ENCODE results near the gene NCOA3.

Gene NCOA3

DNA sequence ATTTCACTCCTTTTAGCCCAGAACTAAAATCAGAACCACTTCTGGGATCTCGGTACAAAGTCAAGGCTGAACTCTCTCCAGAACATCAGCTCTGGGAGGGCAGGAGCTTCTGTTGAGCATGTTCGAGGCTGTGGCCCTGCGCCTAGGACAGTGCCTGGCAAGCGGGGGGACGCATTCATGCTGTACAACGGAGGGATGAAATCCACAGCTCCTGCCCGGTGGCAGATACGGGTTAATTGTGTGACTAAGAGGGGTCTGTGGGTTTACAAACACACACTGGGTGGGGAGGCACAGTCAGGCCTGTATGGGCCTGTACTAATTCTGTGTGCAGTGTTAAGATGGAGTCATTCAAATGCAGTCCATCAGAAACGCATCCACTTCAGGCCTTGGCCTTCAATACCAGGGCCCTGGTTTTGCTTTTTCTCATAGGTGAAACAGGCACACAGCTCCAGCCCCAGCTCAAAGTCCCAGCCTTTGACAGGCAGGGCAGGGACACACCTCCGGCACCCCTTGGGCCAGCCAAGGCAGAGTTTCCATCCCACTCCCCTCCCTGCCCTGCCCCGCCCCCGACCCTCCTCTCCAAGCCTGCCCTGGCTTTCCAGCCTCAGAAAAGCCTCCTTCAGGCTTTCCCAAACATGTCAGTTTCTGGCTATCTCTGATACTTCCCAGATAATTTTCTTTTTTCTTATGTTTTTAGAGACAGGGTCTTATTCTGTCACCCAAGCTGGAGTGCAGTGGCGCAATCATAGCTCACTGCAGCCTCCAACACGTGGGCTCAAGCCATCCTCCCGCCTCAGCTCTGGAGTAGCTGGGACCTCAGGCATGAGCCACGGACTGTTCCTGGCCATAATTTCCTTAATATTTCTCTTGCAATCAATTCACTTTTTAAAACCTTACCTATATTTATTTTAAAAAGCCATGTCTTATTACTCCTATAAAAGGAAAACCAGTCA lies 173.8 kb downstream of the NCOA3 start:
- Histone ChIP-seq H3K9ac (no peak overlapping the region), H3K4me1 (peaks cover 13% of the 10 kb centered on the region), H3K9me3 (no peaks in the 10 kb centered on the region), H3K27ac (no peak overlapping the region), H3K4me3 (no peak overlapping the region), H3K27me3 (no peaks in the 10 kb centered on the region), H4K20me1 (no peaks in the 10 kb centered on the region), H3K4me2 (no peak overlapping the region), H3K36me3 (no peaks in the 10 kb centered on the region)
- TF ChIP-seq Cebpa-rat (IDR thresholded peaks at IDR 0.05): no peak

DNA sequence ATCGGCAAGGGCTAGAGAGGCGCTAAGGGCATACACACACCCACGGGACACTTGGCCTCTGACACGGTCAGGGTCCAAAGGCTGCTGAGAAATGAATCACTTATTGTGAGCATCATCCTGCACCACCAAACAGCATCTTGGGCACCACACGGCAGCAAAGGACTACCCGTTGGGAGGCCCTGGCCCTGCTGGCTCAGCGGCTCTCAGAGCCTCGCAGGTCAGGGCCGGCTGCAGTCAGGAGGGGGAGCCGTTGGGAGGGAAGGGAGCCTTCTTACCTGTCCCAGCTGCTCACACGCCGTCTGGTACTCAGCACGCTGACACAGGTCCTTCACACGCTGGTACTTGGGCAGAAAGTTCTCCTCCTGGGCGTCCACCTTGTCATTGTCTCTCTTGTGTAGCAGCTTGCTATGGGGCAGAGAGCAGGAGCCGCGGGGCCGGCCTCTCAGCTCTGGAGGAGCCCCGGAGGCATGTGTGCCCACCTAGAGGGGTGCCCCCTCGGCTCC lies 174.6 kb downstream of the NCOA3 start:
- Histone ChIP-seq H3K9ac (no peak overlapping the region), H3K9me3 (no peaks in the 10 kb centered on the region), H3K4me2 (no peak overlapping the region), H3K27ac (no peak overlapping the region), H3K4me1 (peaks cover 14% of the 10 kb centered on the region), H4K20me1 (no peaks in the 10 kb centered on the region), H3K4me3 (no peak overlapping the region), H3K36me3 (no peaks in the 10 kb centered on the region), H3K27me3 (no peaks in the 10 kb centered on the region)
- no peak for TF ChIP-seq Cebpa-rat (IDR thresholded peaks at IDR 0.05)

DNA sequence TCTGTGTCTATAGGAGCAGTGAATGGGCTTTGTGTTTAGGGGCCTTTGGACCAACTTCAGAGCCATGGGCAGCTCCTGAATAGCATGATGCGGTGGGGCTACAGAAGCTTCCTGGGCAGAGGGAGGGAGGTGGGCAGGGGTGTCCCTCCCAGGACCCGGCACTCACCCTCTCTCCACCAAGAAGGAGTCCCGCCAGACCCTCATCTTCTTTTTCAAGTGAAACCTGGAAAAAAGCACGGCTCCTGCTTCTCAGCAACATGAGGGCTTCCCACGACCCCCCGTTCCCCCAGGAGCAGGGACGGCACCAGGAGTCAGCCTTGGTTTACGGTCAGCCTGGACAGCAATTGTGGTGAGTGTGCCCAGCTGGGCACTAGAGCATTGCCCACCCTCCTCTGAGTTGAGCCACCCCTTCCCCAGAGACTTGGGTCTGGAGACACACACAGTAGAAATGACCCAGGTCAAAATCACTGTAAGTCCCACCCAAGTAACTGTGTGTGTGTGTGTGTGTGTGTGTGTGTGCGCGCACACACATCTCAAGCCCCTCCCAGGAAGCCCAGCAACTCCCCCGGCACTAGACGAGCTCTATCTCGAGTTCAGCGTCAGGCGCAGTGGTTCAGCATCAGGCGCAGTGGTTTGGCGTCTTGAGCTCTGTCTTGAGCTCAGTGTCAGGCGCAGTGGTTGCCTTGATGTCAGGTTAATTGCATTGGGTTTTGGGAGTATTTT lies 175.4 kb downstream of the NCOA3 start:
- no peak overlapping the region for H3K9ac ChIP-seq
- H3K4me3 ChIP-seq: no peak overlapping the region
- no peak for TF ChIP-seq Cebpa-rat (IDR thresholded peaks at IDR 0.05)
- H3K27me3 ChIP-seq: no peaks in the 10 kb centered on the region
- peaks cover 22% of the 10 kb centered on the region for H3K4me1 ChIP-seq
- peak overlapping the region; percentile 39 for H3K4me2 ChIP-seq
- H3K36me3 ChIP-seq: no peaks in the 10 kb centered on the region
- no peaks in the 10 kb centered on the region for H3K9me3 ChIP-seq
- no peak overlapping the region for H3K27ac ChIP-seq
- no peaks in the 10 kb centered on the region for H4K20me1 ChIP-seq

- Histone ChIP-seq H3K9ac (no peak overlapping the region), H3K9me3 (no peaks in the 10 kb centered on the region), H3K4me1 (peaks cover 30% of the 10 kb centered on the region), H3K27me3 (no peaks in the 10 kb centered on the region), H3K4me2 (peak overlapping the region; percentile 39), H3K36me3 (no peaks in the 10 kb centered on the region), H4K20me1 (no peaks in the 10 kb centered on the region), H3K4me3 (no peak overlapping the region), H3K27ac (no peak overlapping the region)
- TF ChIP-seq Cebpa-rat (IDR thresholded peaks at IDR 0.05): no peak
These were observed 176.2 kb downstream of the NCOA3 start for GRCh38 chr20:47677635-47678453.

DNA sequence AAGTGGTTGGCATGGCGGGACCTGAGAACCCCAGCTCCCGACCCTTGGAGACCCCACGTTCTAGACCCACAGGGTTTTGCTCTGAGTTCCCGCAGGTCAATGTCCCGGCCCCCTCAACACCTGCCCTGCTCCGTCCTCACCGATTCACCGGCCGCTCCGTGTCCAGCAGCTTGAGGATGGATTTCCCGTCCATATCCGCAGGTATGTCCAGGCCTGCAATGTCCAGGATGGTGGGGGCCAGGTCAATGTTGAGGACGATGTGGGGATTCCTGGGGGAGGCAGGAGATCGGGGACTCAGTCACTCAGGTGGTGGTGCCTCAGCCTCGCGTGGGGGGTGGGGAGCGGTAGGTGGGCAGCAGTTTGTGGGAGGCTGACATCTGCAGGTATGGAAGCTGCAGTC lies 176.8 kb downstream of the NCOA3 start:
- Histone ChIP-seq H4K20me1 (no peaks in the 10 kb centered on the region), H3K4me2 (no peak overlapping the region), H3K9me3 (no peaks in the 10 kb centered on the region), H3K4me1 (peaks cover 32% of the 10 kb centered on the region), H3K36me3 (no peaks in the 10 kb centered on the region), H3K9ac (no peak overlapping the region), H3K27ac (no peak overlapping the region), H3K27me3 (no peaks in the 10 kb centered on the region), H3K4me3 (no peak overlapping the region)
- TF ChIP-seq Cebpa-rat (IDR thresholded peaks at IDR 0.05): no peak

- no peak overlapping the region for H3K27ac ChIP-seq
- no peaks in the 10 kb centered on the region for H4K20me1 ChIP-seq
- H3K9me3 ChIP-seq: no peaks in the 10 kb centered on the region
- no peak for TF ChIP-seq Cebpa-rat (IDR thresholded peaks at IDR 0.05)
- no peak overlapping the region for H3K9ac ChIP-seq
- H3K36me3 ChIP-seq: no peaks in the 10 kb centered on the region
- H3K4me1 ChIP-seq: peaks cover 32% of the 10 kb centered on the region
- H3K4me2 ChIP-seq: no peak overlapping the region
- no peak overlapping the region for H3K4me3 ChIP-seq
- no peaks in the 10 kb centered on the region for H3K27me3 ChIP-seq
These were observed 177.8 kb downstream of the NCOA3 start for GRCh38 chr20:47679462-47679861.

GRCh38 chr20:47680804-47681529 lies 179.3 kb downstream of the NCOA3 start:
- no peaks in the 10 kb centered on the region for H3K36me3 ChIP-seq
- H4K20me1 ChIP-seq: no peaks in the 10 kb centered on the region

GRCh38 chr20:47682028-47682783 lies 180.5 kb downstream of the NCOA3 start:
- peaks cover 38% of the 10 kb centered on the region for H3K4me1 ChIP-seq
- H4K20me1 ChIP-seq: no peaks in the 10 kb centered on the region
- H3K4me2 ChIP-seq: peak overlapping the region; percentile 61
- no peaks in the 10 kb centered on the region for H3K27me3 ChIP-seq
- no peak overlapping the region for H3K27ac ChIP-seq
- no peaks in the 10 kb centered on the region for H3K36me3 ChIP-seq
- no peak for TF ChIP-seq Cebpa-rat (IDR thresholded peaks at IDR 0.05)
- no peak overlapping the region for H3K4me3 ChIP-seq
- no peak overlapping the region for H3K9ac ChIP-seq
- no peaks in the 10 kb centered on the region for H3K9me3 ChIP-seq

More at GRCh38 chr20:47680804-47681529, 179.3 kb downstream of the NCOA3 start:
- H3K27ac ChIP-seq: no peak overlapping the region
- no peak for TF ChIP-seq Cebpa-rat (IDR thresholded peaks at IDR 0.05)
- peaks cover 32% of the 10 kb centered on the region for H3K4me1 ChIP-seq
- no peak overlapping the region for H3K4me2 ChIP-seq
- H3K9me3 ChIP-seq: no peaks in the 10 kb centered on the region
- H3K9ac ChIP-seq: no peak overlapping the region
- no peak overlapping the region for H3K4me3 ChIP-seq
- no peaks in the 10 kb centered on the region for H3K27me3 ChIP-seq
